Measurements from ENCODE around the gene INSIG1.

GRCh38 chr7:155286686-155287085 is 11.0 kb upstream of the INSIG1 start:
- no peak for TF ChIP-seq CTCF (IDR thresholded peaks at IDR 0.05; ENCODE audit: low read length)
- TF ChIP-seq EZH2 (optimal IDR thresholded peaks at IDR 0.05; ENCODE audit: low read depth, low read length), result no peak
